Measurements from ENCODE around the gene KISS1R.
"Not testable (repeated sequence)": the region's sequence is repeated elsewhere in the genome, so short reads cannot be mapped to it uniquely, and the experiment has no call there.

The KISS1R gene

DNA sequence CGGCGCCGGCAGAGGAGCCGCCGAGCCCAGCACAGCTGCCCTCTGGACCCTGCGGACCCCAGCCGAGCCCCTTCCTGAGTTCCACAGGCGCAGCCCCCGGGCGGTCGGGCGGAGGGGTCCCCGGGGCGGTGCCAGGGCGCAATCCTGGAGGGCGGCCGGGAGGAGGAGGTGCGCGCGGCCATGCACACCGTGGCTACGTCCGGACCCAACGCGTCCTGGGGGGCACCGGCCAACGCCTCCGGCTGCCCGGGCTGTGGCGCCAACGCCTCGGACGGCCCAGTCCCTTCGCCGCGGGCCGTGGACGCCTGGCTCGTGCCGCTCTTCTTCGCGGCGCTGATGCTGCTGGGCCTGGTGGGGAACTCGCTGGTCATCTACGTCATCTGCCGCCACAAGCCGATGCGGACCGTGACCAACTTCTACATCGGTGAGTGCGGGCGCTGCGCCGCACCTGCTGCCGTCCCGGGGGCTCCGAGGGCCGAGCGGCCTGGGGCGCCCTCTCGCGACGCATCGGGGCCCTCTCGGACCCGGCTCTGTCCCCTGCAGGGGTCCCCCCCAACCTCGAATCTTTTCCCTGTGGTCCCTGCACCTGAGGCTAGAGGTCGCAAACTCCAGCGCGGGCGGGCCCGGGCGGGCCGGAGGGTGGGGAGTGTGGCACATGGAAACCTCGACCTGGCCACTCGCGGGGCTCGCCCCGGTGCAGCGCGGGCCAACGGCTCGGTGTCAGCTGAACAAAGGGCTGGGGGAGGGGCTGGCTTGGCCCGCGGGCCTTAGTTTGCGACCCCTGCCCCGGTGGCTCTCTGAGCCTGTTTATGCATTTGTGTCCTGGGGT lies at the start of gene KISS1R:
TSS of gene KISS1R (plus strand) at position 11 of the 829 bp plus-strand sequence. CDS start at position 181, 170 bp downstream.
- DNase-seq, result no peak

DNA sequence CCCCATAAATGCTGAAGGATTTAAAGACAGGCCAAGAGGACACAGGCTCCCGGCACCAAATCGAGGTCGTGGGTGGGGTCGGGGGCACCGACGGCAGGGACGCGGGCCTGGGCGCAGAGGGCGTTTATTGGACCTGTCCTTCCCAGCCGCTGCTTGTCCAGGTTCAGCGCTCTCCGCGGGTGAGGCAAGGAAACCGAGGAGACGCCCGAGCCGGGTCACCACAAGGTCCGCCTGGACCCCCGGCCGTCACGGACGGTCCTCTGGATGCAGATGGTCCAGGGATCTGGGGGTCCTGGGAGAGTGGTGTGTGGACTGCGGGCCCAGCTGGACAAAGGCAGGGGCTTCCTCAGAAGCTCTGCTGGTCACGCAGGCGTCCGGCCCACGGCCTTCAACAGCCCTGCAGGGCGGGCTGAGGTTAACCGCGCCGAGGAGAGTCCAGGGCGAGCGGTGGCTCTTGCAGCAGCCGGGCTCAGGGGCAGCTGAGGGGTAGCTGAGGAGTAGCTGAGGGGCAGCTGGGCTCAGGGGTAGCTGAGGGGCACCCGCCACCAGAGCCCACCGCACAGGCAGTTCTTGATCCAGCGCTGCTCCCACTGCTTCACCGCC lies 49.2 kb upstream of the KISS1R start:
- DNase-seq, result no peak

DNA sequence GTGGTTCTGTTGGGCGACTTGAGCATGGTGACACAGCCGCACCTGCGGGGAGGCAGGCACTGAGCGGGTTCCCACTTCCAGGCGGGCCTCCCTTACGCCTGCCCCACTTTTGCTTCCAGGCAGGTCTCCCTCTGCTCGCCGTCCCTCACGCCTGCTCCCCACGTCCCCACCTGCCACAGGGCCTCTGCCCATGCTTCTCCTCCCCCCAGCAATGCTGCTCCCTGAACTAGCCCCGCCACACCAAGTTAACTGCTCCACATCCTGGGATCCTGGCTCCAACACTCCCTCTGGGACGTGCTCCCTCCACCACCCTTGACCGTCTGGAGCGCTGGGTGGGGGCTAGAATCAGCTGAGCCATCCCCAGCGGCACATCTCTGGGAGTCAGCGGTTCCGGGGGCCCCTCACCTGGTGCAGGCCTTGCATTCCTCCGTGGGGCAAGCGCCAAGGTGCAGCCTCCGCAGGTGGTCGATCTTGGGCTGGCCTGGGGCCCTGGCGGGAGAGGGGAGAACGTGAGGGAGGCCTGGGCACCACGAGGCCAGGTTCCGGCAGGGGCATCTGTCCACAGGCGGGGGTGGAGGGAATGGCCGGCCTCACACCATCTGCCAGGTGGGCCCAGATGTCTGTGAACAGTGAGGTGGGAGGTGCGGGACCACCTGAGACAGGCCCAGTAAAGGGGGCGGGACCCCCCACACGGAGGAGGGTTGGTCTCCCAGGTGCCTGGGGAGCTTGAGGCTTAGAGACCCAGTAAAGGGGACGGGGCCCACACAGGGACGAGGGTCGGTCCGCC lies 48.5 kb upstream of the KISS1R start:
- no peak for DNase-seq

DNA sequence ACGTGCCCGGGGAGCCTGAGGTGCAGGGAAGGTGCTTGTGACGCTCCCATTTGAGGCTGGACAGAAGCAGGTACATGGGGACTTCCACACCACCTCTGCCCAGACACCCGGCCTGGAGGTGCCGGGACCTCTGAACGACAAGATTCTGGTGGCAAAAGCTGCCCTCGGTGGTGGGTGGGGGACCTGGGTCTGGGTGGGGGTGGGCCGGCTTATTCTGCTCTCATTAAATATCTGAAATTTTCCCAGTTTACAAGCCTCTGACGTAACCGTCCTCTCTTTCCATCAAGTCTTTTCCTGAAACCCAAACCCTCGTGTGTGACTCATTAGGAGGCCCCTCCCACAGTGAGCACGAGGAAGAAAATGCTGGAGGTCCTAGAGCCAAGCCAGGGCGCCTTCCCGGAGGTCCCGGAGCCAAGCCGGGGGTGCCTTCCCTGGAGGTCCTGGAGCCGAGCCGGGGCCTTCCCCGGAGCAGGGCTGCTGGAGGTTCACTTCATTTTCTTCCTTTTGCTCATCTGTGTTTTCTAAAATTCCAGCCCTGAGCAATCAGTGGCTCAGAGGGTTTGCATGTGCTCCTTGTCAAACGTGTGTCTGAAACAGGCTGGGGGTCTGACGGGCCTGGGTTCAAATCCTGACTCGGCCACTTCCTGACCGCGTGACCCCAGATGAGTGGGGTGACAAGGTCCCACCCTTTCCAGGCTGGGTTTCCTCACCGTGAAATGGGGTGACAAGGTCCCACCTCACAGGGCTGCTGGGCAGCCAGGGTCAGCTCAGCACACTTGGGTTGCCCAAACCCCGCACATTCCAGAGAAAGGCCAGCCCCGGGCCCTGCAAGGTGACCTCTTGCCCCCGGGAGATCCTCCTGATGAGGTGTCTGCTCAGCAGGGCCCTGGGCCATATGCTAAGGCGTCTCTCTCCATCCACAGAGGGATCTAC lies 47.6 kb upstream of the KISS1R start:
- DNase-seq, result no peak

DNA sequence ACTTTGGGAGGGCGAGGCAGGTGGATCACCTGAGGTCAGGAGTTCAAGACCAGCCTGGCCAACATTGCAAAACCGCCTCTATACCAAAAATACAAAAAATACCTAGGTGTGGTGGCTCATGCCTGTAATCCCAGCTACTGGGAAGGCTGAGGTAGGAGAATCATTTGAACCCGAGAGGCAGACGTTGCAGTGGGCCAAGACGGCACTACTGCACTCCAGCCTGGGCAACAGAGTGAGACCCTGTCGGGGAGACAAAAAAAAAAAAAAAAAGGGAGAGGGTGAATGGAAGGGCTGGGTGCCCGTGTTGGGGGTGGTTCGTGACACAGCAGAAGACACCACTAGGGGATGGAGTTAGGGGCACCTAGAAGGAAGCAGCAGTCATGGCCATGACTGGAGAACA lies 46.8 kb upstream of the KISS1R start:
- no peak for DNase-seq

DNA sequence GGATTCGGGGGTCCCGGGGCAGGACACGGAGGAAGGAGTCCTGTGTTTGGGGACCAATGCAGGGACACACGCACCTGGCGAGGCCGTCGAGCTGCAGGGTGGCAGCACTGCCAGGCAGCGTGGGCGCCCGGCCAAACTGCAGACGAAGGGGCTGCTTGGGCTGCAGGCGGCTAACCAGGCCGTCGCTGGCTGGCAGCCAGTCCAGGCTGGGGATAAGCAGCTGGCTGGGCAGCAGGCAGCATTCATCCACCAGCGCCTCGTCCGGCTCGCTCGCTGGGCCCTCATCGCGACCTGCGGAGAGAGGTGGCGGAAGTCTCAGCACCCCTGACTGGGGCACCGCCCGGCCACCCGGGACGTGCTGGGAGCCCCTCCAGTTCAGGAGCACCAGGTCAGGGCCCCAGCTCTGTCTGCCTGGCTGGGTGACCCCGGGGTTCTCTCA lies 46.2 kb upstream of the KISS1R start:
- no peak for DNase-seq

DNA sequence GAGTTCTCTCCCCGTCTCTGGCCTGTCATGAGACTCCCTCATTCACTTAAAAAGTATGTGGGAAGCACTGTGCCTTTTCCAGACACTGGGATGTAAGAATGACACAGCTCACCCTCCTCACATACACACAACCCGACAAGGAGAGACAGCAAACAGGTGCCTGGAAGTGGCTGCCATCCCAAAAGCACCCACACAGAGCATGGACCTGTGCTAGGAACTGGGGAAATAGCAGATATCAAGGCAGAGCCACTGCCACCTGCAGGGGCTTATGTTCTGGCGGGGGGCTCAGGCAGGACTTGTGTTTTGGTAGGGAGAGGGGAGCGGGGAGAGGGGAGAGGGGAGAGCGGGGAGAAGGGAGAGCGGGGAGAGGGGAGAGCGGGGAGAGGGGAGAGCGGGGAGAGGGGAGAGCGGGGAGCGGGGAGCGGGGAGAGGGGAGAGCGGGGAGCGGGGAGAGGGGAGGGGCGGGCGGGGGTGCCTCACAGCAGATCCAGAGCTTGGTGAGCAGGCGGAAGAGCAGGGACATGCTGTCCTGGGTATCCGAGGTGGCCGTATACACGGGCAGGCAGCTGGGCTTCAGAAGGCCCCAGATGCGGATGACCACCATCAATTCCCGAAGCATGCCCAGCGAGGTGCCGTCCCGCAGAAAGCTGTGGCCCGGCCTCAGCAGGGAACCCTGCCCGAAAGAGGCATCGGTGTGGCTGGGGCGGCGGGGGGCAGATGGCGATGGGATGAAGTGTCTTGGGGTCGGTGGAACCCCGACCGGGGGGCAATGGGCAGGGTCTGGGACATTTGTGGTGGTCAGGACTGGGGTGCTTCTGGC lies 45.5 kb upstream of the KISS1R start:
- no peak for DNase-seq

DNA sequence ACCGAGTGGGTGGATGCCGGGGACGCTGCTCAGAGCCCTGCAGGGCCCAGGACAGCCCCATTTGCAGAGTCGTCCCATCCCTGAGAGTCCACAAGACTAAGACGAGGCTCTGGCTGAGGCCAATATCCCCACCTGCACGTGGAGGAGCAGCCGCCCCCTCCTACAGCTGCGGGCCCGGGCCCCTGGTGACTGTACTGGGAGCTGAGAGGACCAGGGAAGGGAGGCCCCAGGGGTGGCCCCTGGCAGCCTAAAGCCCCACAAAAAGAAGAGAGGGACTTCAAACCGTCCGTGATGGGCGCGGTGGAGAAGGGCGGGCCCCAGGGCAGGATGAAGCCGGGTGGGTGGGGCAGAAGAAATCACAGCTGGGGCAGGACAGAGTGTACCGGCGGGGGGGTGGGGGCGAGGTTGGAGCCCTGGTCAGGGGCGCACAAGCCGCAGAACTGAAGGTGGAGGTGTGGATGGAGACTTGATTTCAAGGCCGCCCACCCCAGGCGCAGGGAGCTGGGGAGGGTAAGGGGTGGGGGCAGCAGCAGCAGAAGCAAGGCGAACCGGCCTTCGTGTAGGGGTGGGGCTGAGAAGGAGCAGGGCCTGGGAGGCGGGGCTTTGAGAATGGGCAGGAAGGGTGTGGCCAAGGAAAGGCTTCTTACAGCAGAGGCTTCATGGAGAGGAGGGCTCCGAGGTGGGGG lies 44.7 kb upstream of the KISS1R start:
- DNase-seq, result peak; percentile 88

DNA sequence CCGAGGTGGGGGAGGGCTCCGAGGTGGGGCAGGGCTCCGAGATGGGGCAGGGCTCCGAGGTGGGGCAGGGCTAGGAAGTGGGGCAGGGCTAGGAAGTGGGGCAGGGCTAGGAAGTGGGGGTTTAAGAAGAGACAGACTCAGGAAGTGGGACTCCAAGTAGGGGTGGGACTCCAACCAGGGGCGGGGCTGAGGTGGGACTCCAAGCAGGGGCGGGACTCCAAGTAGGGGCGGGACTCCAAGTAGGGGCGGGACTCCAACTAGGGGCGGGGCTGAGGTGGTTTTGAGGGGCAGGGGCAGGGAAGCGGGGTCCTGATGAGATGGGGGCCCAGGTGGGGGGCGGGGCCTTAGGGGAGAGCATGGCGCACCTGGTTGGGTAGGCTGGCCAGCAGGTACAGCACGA lies 44.0 kb upstream of the KISS1R start:
- DNase-seq, result peak; percentile 85

DNA sequence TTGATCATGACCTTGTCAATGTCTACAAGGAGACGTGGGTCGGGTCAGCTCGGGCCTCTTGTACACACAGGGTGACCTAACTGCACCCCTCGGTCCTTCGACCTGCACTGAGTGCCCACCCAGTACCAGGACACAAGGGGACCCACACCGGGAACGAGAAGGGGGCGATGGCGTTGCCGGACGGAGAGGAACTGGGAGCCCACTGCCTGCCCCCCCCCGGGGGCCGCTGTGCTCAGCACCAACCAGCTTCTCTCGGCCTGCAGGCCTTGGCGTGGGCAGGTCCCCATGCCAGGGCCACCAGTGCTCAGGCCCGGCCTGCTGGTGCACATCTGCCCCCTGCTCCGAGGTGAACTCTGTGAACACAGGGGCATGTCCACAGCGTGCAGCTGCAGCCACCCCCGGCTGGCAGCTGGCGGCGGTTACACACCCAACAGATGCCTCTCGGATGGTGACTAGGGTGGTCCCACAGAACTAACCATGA lies 43.5 kb upstream of the KISS1R start:
- no peak for DNase-seq

DNA sequence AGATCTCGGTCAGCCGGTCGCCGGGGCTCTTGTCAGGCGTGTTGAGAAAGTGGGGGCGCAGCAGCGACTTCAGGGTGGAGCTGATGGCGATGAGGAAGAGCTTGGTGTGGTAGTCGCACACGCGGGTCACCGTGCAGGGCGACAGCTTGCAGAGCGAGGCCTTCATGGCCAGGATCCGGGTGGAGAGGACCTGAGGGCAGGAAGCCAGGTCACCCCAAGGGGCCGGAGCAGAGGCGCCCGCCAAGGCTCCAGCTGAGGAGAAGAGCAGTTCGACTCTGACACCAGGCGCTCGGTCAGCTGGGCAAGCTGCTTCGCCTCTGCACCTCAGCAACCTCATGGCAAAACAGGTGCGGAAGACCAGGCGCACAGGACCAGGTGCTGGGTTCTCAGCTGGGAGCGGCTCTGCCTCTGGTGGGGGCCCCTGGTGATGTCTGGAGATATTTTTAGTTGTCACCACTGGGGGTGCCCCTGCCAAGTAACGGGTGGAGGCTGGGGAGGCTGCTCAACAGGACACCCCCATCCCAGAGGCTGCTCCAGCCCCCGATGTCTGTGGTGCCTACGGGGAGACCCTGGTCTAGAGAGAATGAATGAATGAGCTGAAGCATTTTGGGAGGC lies 41.8 kb upstream of the KISS1R start:
- no peak for DNase-seq

DNA sequence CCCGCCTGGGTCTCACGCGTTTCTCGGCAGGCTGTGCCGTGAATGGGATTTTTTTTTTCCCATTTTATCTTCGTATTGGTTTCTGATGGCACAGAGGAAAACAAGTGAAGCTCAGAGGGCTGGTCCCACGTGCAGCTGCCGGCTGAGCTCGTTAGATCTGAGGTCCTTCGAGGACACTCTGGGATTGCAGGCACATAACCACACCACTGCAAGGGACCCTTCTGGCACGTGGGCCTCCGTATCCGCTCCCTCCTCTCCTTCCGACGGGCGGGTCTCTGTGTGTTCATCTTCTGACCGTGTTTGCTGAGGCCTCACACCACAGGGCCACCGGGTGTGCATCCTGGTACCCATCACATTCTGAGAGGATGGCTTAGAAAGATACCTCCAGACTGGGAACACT lies 41.0 kb upstream of the KISS1R start:
- no peak for DNase-seq

DNA sequence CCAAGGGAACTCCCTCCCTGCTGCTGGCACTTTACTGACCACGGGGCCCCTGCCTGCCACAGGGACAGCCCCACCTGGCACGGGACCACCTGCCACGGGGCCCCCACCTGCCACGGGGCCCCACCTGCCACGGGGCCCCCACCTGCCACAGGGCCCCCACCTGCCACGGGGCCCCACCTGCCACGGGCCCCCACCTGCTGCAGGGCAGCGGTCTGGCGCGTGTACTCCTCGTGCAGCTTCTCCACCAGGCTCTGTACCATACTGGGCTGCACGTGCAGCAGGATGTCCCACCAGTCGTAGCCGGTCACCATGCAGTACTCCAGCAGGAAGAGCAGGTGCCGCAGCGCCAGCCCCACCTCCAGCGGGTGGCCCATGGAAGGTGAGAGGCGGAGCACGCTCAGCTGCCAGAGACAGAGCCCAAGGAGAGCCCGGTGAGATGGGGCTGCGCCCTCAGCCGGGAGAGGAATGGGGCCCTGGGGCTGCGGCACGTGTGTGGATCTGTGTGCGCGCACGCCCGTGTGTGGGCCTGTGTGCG lies 40.3 kb upstream of the KISS1R start:
- no peak for DNase-seq

DNA sequence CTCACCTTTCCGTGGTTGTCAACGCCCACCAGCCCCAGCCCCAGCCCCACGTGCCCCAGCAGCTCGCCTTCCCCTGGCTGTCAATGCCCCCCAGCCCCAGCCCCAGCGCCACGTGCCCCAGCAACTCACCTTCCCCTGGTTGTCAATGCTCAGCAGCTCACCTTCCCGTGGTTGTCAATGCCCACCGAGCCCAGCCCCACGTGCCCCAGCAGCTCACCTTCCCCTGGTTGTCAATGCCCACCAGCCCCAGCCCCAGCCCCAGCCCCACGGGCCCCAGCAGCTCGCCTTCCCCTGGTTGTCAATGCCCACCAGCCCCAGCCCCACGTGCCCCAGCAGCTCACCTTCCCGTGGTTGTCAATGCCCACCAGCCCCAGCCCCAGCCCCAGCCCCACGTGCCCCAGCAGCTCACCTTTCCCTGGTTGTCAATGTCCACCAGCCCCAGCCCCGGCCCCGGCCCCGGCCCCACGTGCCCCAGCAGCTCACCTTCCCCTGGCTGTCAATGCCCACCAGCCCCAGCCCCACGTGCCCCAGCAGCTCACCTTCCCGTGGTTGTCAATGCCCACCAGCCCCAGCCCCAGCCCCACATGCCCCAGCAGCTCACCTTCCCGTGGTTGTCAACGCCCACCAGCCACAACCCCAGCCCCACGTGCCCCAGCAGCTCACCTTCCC lies 39.0 kb upstream of the KISS1R start:
- DNase-seq, result not testable (repeated sequence)

DNA sequence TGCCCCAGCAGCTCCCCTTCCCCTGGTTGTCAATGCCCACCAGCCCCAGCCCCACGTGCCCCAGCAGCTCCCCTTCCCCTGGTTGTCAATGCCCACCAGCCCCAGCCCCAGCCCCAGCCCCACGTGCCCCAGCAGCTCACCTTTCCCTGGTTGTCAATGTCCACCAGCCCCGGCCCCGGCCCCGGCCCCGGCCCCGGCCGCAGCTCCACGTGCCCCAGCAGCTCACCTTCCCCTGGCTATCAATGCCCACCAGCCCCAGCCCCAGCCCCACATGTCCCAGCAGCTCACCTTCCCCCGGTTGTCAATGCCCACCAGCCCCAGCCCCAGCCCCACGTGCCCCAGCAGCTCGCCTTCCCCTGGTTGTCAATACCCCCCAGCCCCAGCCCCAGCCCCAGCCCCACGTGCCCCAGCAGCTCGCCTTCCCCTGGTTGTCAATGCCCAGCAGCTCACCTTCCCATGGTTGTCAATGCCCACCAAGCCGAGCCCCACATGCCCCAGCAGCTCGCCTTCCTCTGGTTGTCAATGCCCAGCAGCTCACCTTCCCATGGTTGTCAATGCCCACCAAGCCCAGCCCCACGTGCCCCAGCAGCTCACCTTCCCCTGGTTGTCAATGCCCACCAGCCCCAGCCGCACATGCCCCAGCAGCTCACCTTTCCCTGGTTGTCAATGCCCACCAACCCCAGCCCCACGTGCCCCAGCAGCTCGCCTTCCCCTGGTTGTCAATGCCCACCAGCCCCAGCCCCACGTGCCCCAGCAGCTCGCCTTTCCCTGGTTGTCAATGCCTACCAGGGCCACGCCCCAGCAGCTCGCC lies 38.2 kb upstream of the KISS1R start:
- not testable (repeated sequence) for DNase-seq

DNA sequence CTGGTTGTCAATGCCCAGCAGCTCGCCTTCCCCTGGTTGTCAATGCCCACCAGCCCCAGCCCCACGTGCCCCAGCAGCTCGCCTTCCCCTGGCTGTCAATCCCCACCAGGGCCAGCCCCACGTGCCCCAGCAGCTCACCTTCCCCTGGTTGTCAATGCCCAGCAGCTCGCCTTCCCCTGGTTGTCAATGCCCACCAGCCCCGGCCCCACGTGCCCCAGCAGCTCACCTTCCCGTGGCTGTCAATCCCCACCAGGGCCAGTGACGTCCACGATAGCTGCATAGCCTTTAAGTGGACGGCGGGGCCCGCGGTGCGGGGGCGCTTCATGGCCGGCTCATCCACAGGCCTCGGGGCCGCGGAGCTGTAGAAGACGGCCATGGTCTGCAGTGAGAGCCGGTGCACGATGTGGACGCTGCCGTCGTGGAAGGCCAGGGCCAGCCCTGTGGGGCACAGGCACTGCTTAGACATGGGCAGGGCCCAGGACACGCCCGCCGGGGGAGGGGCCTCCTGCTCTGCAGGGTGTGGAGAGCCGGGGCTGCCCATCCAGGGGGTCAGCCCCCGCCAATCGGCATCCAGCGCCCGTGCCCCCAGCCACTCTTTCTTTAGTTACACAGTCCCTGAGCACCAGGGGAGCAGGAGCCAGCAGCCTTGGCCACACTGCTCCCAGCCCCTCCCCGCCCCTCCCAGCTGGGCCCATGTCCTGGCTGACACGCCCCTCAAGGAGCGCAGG lies 37.3 kb upstream of the KISS1R start:
- DNase-seq, result no peak

DNA sequence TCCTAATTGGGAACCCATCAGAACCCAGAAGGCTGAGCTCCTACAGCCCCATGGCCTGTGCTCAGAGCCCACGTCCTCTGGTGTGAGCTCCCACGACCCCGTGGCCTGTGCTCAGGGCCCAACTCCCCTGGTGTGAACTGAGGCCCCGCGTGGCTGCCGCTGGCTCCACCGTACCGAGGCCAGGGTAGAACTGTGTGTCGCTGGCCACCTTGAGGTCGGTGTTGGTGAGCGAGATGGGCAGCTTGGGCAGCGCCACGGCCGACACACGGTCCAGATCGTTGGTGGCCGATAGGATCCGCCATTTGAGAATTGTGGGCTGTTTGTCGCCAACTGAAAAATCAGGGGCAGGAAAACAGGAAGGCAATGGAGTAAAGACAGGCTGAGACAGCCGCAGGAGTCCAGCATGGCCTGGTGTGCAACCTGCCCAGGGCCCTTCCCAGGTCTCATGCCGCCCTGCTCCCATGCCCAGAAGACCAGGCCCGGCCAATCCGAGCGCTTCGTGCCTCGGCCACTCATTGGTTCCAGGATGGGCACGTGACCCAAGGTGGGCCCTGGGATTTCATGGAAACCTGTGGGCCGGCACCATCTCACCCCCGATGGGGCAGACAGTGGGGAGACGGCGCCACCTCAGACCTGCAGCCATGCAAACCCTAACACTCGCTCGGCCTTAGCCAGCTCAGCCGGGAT lies 35.6 kb upstream of the KISS1R start:
- no peak for DNase-seq
